Upper lobe of left lung (tissue), 6 donors: ENCODE data around the gene SECTM1. TPM values are rescaled to one million over a fixed set of nuclear protein-coding genes. Genes with fewer than 3 reads are reported as not detected.
A peak's percentile ranks its signal among the peaks of the same experiment; 100 is the strongest.

Experiments used
- ATAC-seq, 2 donors: fragments of 200-7000 bp; cut with Tn5 transposase; one replicate each; pipeline ENCODE4 v1.9.1; 2022; ENCODE audit warnings: mild to moderate bottlenecking in 2 of 2, moderate library complexity in 2 of 2; ENCODE audit not compliant: low FRiP score in 2 of 2
- DNase-seq, 2 donors: peaks; one replicate each; pipeline ENCODE4 v3.0.0-alpha.2; 2019 to 2020
- H3K27ac ChIP-seq, 4 donors: fragments of 200-600 bp; sonication (generic); one replicate each; pipeline ENCODE4 v1.5.1; 2016 to 2019
- H3K27me3 ChIP-seq, 4 donors: fragments of 200-600 bp; sonication (generic); one replicate each; pipeline ENCODE4 v1.5.1; 2017 to 2019
- H3K36me3 ChIP-seq, 4 donors: fragments of 200-600 bp; sonication (generic); one replicate each; pipeline ENCODE4 v1.5.1; 2016 to 2019
- H3K4me1 ChIP-seq, 4 donors: fragments of 200-600 bp; sonication (generic); one replicate each; pipeline ENCODE4 v1.5.1; 2018 to 2019
- H3K4me3 ChIP-seq, 4 donors: fragments of 200-600 bp; sonication (generic); one replicate each; pipeline ENCODE4 v1.5.1; 2017 to 2019; ENCODE audit warnings: mild to moderate bottlenecking in 2 of 4, moderate library complexity in 1 of 4
- H3K9me3 ChIP-seq, 4 donors: fragments of 200-600 bp; sonication (generic); one replicate each; pipeline ENCODE4 v1.5.1; 2018 to 2019
- CTCF ChIP-seq, 6 experiments: fragments of 450-650 bp in 4 of 6; fragments of 200-600 bp in 2 of 6; sonication (generic) in 2 of 6; IDR thresholded peaks; one replicate each; pipeline ENCODE4 v1.5.1; 2016 to 2019; ENCODE audit warnings: antibody characterized with exemption in 6 of 6
- EP300 ChIP-seq, 4 donors: sonication (generic); formaldehyde crosslinking; IDR thresholded peaks; one replicate each; pipeline ENCODE4 v1.5.1; 2017; ENCODE audit warnings: antibody characterized with exemption in 4 of 4, control low read depth in 2 of 4
- POLR2A ChIP-seq, 4 donors: fragments of 450-650 bp; IDR thresholded peaks; one replicate each; pipeline ENCODE4 v1.5.1; 2016 to 2017; ENCODE audit warnings: antibody characterized with exemption in 4 of 4, mild to moderate bottlenecking in 2 of 4
- POLR2AphosphoS5 ChIP-seq, 2 donors: sonication (generic); formaldehyde crosslinking; IDR thresholded peaks; one replicate each; pipeline ENCODE4 v1.5.1; 2017; ENCODE audit warnings: antibody characterized with exemption in 2 of 2
- WGBS, 2 donors: methylation state at CpG; one replicate each; pipeline ENCODE4 v1.1.5; 2017 to 2018; 5-methylcytosine and 5-hydroxymethylcytosine counted together
- total RNA-seq, 6 donors: library from RNA; depleted of rRNA in 4 of 6; stranded (reverse); fragments of >200 nt in 4 of 6; gene quantifications; one replicate each; pipeline versions ENCODE4 v1.1.0 to v1.2.1, GENCODE V29; 2016 to 2021
- donor health status: DM: no; HTN: no; CAD: no; lungs with moderate emphysema.
- donor health status: DM: no; HTN: yes; CAD: no; lungs with severe emphysema.

SECTM1 gene
- total RNA-seq, 6 donors from 2014 or later, result 17.8 to 50.4 (median 36.2) TPM

GRCh38 chr17:82318772-82319606 lies 14.6 kb downstream of the SECTM1 start:
- WGBS, 2 donors, result 93% methylated on average over 76 of the region's 76 CpGs
- Histone ChIP-seq H3K9me3 (no peaks in the 10 kb centered on the region), H3K27ac (no peak overlapping the region), H3K4me3 (no peak overlapping the region), H3K36me3 (peaks cover 0 to 3% (median 0%) of the 10 kb centered on the region in 4 donors), H3K4me1 (peaks cover 12 to 26% (median 17%) of the 10 kb centered on the region in 4 donors), H3K27me3 (peaks cover 0 to 23% (median 9%) of the 10 kb centered on the region in 4 donors)
- ATAC-seq (no peak), DNase-seq (peak in 1 of 2 donors; percentile 56)
- TF ChIP-seq CTCF (IDR thresholded peaks at IDR 0.05) (no peak), POLR2A (IDR thresholded peaks at IDR 0.05) (no peak), EP300 (IDR thresholded peaks at IDR 0.05) (no peak), POLR2AphosphoS5 (IDR thresholded peaks at IDR 0.05) (no peak)

- no peak for TF ChIP-seq POLR2A (IDR thresholded peaks at IDR 0.05)
- TF ChIP-seq CTCF (IDR thresholded peaks at IDR 0.05), result no peak
- TF ChIP-seq EP300 (IDR thresholded peaks at IDR 0.05), result no peak
- no peak for TF ChIP-seq POLR2AphosphoS5 (IDR thresholded peaks at IDR 0.05)
- 91 to 97% methylated on average over 19 to 20 of the region's 20 CpGs for WGBS, 2 donors
- Histone ChIP-seq H3K4me1 (peaks cover 12 to 26% (median 17%) of the 10 kb centered on the region in 4 donors), H3K27ac (no peak overlapping the region), H3K36me3 (peaks cover 0 to 3% (median 0%) of the 10 kb centered on the region in 4 donors), H3K27me3 (peaks cover 0 to 26% (median 9%) of the 10 kb centered on the region in 4 donors), H3K9me3 (no peaks in the 10 kb centered on the region), H3K4me3 (no peak overlapping the region)
- no peak for DNase-seq
- ATAC-seq, result no peak
These were observed 15.4 kb downstream of the SECTM1 start for GRCh38 chr17:82318169-82318498.

GRCh38 chr17:82317394-82318168 lies 16.0 kb downstream of the SECTM1 start, which contains the start of gene CD7:
TSS of gene CD7 (minus strand) at chr17:82317608. CDS start at chr17:82317495, 113 bp downstream.
- TF ChIP-seq POLR2A (IDR thresholded peaks at IDR 0.05), result peak in 1 of 4 donors; percentile 44
- TF ChIP-seq POLR2AphosphoS5 (IDR thresholded peaks at IDR 0.05), result no peak
- no peak for TF ChIP-seq EP300 (IDR thresholded peaks at IDR 0.05)
- Histone ChIP-seq H3K36me3 (peaks cover 0 to 3% (median 0%) of the 10 kb centered on the region in 4 donors), H3K9me3 (no peaks in the 10 kb centered on the region), H3K27ac (peak within 1 kb of the TSS in 2 of 4 donors; percentile 24 to 62), H3K4me3 (peak within 1 kb of the TSS in 3 of 4 donors; percentile 11 to 31 (median 21)), H3K4me1 (peaks cover 12 to 26% (median 17%) of the 10 kb centered on the region in 4 donors), H3K27me3 (peaks cover 0 to 26% (median 9%) of the 10 kb centered on the region in 4 donors)
- WGBS, 2 donors, result 83% methylated on average over 23 of the region's 26 CpGs; no CpG with 5 or more reads in 1 of the 2 donors
- DNase-seq (peak in 1 of 2 donors; percentile 56), ATAC-seq (no peak)

GRCh38 chr17:82316651-82317393 lies 16.7 kb downstream of the SECTM1 start:
- DNase-seq (peak in 1 of 2 donors; percentile 73), ATAC-seq (no peak)
- peak overlapping the region in 2 of 4 donors; percentile 24 to 62 for H3K27ac ChIP-seq
- H3K9me3 ChIP-seq, result no peaks in the 10 kb centered on the region
- TF ChIP-seq EP300 (IDR thresholded peaks at IDR 0.05), result no peak
- no peak for TF ChIP-seq POLR2AphosphoS5 (IDR thresholded peaks at IDR 0.05)
- TF ChIP-seq POLR2A (IDR thresholded peaks at IDR 0.05), result no peak
- no peak for TF ChIP-seq CTCF (IDR thresholded peaks at IDR 0.05)
- peaks cover 0 to under 1% (median 0%) of the 10 kb centered on the region in 4 donors for H3K36me3 ChIP-seq
- peaks cover 12 to 26% (median 17%) of the 10 kb centered on the region in 4 donors for H3K4me1 ChIP-seq
- peaks cover 0 to 26% (median 9%) of the 10 kb centered on the region in 4 donors for H3K27me3 ChIP-seq
- peak overlapping the region in 3 of 4 donors; percentile 11 to 31 (median 21) for H3K4me3 ChIP-seq
- 50 to 79% methylated on average over 6 to 29 of the region's 29 CpGs for WGBS, 2 donors
